Activated CD4-positive, CD25-positive, alpha-beta regulatory T cell treated with anti-CD3 and anti-CD28 coated beads, Interleukin-2, amount 50 U/mL, for 72 hours (primary cell): ENCODE data around the gene LIFR.
"Not testable (repeated sequence)": the region's sequence is repeated elsewhere in the genome, so short reads cannot be mapped to it uniquely, and the experiment has no call there.

ENCODE experiments used
- DNase-seq: peaks from one replicate; pipeline ENCODE4 v3.0.0; 2021

The LIFR gene

GRCh38 chr5:38579105-38579504, 22.7 kb upstream of the LIFR start:
- no peak for DNase-seq

GRCh38 chr5:38576961-38577684, 20.7 kb upstream of the LIFR start:
- DNase-seq = no peak

- DNase-seq = no peak
Measured at GRCh38 chr5:38576442-38576841, 20.0 kb upstream of the LIFR start.

GRCh38 chr5:38575476-38575875, 19.0 kb upstream of the LIFR start:
- no peak for DNase-seq

- no peak for DNase-seq
Measured at GRCh38 chr5:38574009-38574408, 17.6 kb upstream of the LIFR start.

- no peak for DNase-seq
Measured at GRCh38 chr5:38573521-38573920, 17.1 kb upstream of the LIFR start.

- DNase-seq = no peak
Measured at GRCh38 chr5:38569180-38569579, 12.7 kb upstream of the LIFR start.

- not testable (repeated sequence) for DNase-seq
Measured at GRCh38 chr5:38567306-38567705, 10.9 kb upstream of the LIFR start.

GRCh38 chr5:38563624-38564023, 7.2 kb upstream of the LIFR start:
- no peak for DNase-seq

- no peak for DNase-seq
Measured at GRCh38 chr5:38562444-38563210, 6.2 kb upstream of the LIFR start.

GRCh38 chr5:38559428-38559827, 3.0 kb upstream of the LIFR start:
- DNase-seq = no peak

- DNase-seq = no peak
Measured at GRCh38 chr5:38557792-38558191, 1.3 kb upstream of the LIFR start.

- no peak for DNase-seq
Measured at GRCh38 chr5:38557308-38557710, 863 bp upstream of the LIFR start.

GRCh38 chr5:38556088-38556598, 303 bp downstream of the LIFR start:
- DNase-seq = no peak

GRCh38 chr5:38555354-38556087, 925 bp downstream of the LIFR start:
- DNase-seq = no peak

- no peak for DNase-seq
Measured at GRCh38 chr5:38554861-38555260, 1.6 kb downstream of the LIFR start.

- no peak for DNase-seq
Measured at GRCh38 chr5:38554403-38554802, 2.0 kb downstream of the LIFR start.

GRCh38 chr5:38553001-38553521, 3.4 kb downstream of the LIFR start:
- no peak for DNase-seq

- no peak for DNase-seq
Measured at GRCh38 chr5:38551030-38552017, 5.1 kb downstream of the LIFR start.

GRCh38 chr5:38548064-38548759, 8.2 kb downstream of the LIFR start:
- no peak for DNase-seq

GRCh38 chr5:38547257-38547656, 9.2 kb downstream of the LIFR start:
- no peak for DNase-seq
